DOHH2 (cell line): ENCODE results near the gene CCNL1.
A peak's percentile ranks its signal among the peaks of the same experiment; 100 is the strongest.
"Not testable (repeated sequence)": the region's sequence is repeated elsewhere in the genome, so short reads cannot be mapped to it uniquely, and the experiment has no call there.

Experiments
- EZH2phosphoT487 ChIP-seq: fragments of 200-600 bp; sonication (generic); IDR thresholded peaks from 2 replicates; pipeline ENCODE4 v1.6.1; 2017; ENCODE audit warnings: borderline replicate concordance, mild to moderate bottlenecking, antibody characterized with exemption, low read length, moderate library complexity, mixed read lengths
- TF ChIP-seq, protein P1 (sequence below): fragments of 200-600 bp; sonication (generic); IDR thresholded peaks from one replicate; pipeline ENCODE4 v1.5.1; 2014; ENCODE audit warnings: antibody characterized with exemption, mild to moderate bottlenecking, low read depth, low read length; ENCODE audit not compliant: poor library complexity, severe bottlenecking

GRCh38 chr3:157162620-157163019 is 2.7 kb upstream of the CCNL1 start:
- TF ChIP-seq, protein P1, sequence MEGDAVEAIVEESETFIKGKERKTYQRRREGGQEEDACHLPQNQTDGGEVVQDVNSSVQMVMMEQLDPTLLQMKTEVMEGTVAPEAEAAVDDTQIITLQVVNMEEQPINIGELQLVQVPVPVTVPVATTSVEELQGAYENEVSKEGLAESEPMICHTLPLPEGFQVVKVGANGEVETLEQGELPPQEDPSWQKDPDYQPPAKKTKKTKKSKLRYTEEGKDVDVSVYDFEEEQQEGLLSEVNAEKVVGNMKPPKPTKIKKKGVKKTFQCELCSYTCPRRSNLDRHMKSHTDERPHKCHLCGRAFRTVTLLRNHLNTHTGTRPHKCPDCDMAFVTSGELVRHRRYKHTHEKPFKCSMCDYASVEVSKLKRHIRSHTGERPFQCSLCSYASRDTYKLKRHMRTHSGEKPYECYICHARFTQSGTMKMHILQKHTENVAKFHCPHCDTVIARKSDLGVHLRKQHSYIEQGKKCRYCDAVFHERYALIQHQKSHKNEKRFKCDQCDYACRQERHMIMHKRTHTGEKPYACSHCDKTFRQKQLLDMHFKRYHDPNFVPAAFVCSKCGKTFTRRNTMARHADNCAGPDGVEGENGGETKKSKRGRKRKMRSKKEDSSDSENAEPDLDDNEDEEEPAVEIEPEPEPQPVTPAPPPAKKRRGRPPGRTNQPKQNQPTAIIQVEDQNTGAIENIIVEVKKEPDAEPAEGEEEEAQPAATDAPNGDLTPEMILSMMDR = peak; percentile 31
- TF ChIP-seq EZH2phosphoT487 = not testable (repeated sequence)
